Measurements from ENCODE around the gene CBLN3. TPM values are rescaled to one million over a fixed set of nuclear protein-coding genes. Genes with fewer than 3 reads are reported as not detected.
A peak's percentile ranks its signal among the peaks of the same experiment; 100 is the strongest.

Gene CBLN3
- total and polyA plus RNA-seq, 2 of the 4 experiments (the other 2 are of a cell fraction): 0.72 to 4.5 TPM

DNA sequence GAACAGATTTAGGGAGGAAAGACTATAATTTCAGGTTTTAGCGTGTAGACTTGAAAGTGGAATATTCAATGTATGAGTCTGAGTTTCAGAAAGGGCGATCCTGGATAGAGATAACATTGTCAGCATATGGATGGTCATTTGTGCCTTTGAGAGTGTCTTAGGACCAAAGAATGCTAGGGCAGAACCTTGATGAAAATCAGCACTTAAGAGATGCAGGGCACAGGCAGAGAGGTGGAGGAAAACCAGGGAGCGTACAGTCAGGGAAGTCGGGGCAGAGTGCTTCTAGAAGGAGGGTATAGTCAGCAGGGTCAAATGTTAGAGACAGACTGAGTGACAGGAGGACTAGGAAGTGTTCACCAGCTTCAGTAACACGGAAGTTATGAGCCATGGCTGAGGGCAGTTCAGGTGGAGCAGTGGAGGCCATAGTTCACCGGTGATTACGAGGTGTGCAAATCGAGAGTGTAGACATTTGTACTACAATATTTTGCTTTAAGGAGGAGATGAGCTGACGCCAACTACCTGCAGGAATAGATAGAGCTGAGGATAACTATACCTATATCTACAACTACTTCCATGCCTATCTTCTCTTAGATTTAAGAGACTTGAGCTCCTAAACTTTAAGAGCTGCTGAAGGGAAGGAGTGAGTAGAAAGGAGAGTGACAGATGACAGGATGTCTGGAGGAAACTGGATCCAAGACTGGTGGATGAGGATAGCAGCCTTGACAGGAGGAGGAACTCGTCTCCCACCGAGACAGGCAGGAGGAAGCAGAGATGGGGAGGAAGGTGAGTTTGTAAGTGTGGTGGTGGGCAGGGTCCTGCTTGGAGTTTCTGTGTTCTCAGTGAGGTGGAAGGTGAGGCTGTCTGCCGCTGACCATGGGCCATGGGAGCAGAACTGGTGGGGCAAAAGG lies 6.5 kb downstream of the CBLN3 start:
- Histone ChIP-seq H4K91ac (ENCODE audit: insufficient read depth, low read depth, low read length) (no peak overlapping the region), H4K20me1 (ENCODE audit: insufficient read depth, low read length) (no peaks in the 10 kb centered on the region), H2BK120ac (ENCODE audit: low read depth, low read length) (no peak overlapping the region), H2BK15ac (ENCODE audit: low read depth, low read length) (no peak overlapping the region; the same call in 2 of the 3 replicates), H3K4me3 (ENCODE audit: insufficient read depth, low read depth, low read length) (no peak overlapping the region), H4K8ac (ENCODE audit: low read depth in 2 of 2, low read length in 2 of 2) (no peak overlapping the region), H3K27me3 (ENCODE audit: control insufficient read depth, insufficient read depth, low read length) (peaks cover 29% of the 10 kb centered on the region), H3K18ac (ENCODE audit: low read depth, low read length) (no peak overlapping the region), H3K14ac (replicated peaks; ENCODE audit: low read depth, low read length) (no peak overlapping the region), H3K27ac (ENCODE audit: insufficient read depth, low read length) (no peak overlapping the region), H2AK5ac (ENCODE audit: low read depth, low read length) (no peak overlapping the region), H3K4me1 (ENCODE audit: control insufficient read depth, insufficient read depth, low read length) (no peaks in the 10 kb centered on the region), H2AK9ac (replicated peaks; ENCODE audit: low read depth, low read length, poor library complexity) (no peak overlapping the region), H3K4me2 (ENCODE audit: low read depth, low read length) (no peak overlapping the region), H3K56ac (ENCODE audit: extremely low read depth, insufficient read depth, low read length) (no peak overlapping the region), H2AFZ (replicated peaks; ENCODE audit: low read length, poor library complexity) (peak overlapping the region; percentile 14), H3K9me3 (ENCODE audit: control insufficient read depth, insufficient read depth, low read length) (no peaks in the 10 kb centered on the region), H3K9me1 (ENCODE audit: insufficient read depth, low read length) (peaks cover 3% of the 10 kb centered on the region; the same call in 1 of the 2 replicates), H2BK5ac (ENCODE audit: low read depth, low read length, poor library complexity, severe bottlenecking) (no peak overlapping the region), H3K36me3 (ENCODE audit: control insufficient read depth, insufficient read depth, low read length) (no peaks in the 10 kb centered on the region), H3K9ac (ENCODE audit: low read depth, low read length) (no peak overlapping the region), H2BK20ac (ENCODE audit: low read depth, low read length) (no peak overlapping the region), H3K79me1 (ENCODE audit: low read depth in 1 of 2, low read length in 2 of 2) (no peaks in the 10 kb centered on the region), H4K5ac (ENCODE audit: low read depth, low read length) (no peak overlapping the region), H3K4ac (ENCODE audit: low read depth, low read length) (no peak overlapping the region), H3K23ac (ENCODE audit: low read depth, low read length) (no peak overlapping the region; the same call in 1 of the 2 replicates)
- in situ Hi-C loops (cut with MboI; ENCODE audit: low sequenced_read_pairs): no loop called here
- intact Hi-C loops (cut with micrococcal nuclease): no loop called here
- TF ChIP-seq CEBPB (IDR thresholded peaks at IDR 0.05; ENCODE audit: low read depth, low read length) (no peak), SMC3 (IDR thresholded peaks at IDR 0.05; ENCODE audit: low read depth, low read length) (no peak), MXI1 (IDR thresholded peaks at IDR 0.05; ENCODE audit: borderline replicate concordance, low read depth, low read length) (no peak), BHLHE40 (IDR thresholded peaks at IDR 0.05; ENCODE audit: low read depth, low read length) (no peak), RAD21 (IDR thresholded peaks at IDR 0.05; ENCODE audit: low read length) (no peak), CHD1 (IDR thresholded peaks at IDR 0.05; ENCODE audit: low read depth, low read length) (no peak), FOS (IDR thresholded peaks at IDR 0.05; ENCODE audit: low read depth, low read length) (no peak), MAFK (IDR thresholded peaks at IDR 0.05; ENCODE audit: low read depth, low read length) (no peak), POLR2A (IDR thresholded peaks at IDR 0.05; ENCODE audit: low read depth, low read length) (no peak)
- TF ChIP-seq, protein P1, sequence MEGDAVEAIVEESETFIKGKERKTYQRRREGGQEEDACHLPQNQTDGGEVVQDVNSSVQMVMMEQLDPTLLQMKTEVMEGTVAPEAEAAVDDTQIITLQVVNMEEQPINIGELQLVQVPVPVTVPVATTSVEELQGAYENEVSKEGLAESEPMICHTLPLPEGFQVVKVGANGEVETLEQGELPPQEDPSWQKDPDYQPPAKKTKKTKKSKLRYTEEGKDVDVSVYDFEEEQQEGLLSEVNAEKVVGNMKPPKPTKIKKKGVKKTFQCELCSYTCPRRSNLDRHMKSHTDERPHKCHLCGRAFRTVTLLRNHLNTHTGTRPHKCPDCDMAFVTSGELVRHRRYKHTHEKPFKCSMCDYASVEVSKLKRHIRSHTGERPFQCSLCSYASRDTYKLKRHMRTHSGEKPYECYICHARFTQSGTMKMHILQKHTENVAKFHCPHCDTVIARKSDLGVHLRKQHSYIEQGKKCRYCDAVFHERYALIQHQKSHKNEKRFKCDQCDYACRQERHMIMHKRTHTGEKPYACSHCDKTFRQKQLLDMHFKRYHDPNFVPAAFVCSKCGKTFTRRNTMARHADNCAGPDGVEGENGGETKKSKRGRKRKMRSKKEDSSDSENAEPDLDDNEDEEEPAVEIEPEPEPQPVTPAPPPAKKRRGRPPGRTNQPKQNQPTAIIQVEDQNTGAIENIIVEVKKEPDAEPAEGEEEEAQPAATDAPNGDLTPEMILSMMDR (conservative IDR thresholded peaks at IDR 0.05; ENCODE audit: low read depth, low read length): no peak
- TF ChIP-seq, protein P2, sequence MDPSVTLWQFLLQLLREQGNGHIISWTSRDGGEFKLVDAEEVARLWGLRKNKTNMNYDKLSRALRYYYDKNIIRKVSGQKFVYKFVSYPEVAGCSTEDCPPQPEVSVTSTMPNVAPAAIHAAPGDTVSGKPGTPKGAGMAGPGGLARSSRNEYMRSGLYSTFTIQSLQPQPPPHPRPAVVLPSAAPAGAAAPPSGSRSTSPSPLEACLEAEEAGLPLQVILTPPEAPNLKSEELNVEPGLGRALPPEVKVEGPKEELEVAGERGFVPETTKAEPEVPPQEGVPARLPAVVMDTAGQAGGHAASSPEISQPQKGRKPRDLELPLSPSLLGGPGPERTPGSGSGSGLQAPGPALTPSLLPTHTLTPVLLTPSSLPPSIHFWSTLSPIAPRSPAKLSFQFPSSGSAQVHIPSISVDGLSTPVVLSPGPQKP (IDR thresholded peaks at IDR 0.05; ENCODE audit: borderline replicate concordance, low read depth, low read length): no peak
- TF ChIP-seq, protein P3, sequence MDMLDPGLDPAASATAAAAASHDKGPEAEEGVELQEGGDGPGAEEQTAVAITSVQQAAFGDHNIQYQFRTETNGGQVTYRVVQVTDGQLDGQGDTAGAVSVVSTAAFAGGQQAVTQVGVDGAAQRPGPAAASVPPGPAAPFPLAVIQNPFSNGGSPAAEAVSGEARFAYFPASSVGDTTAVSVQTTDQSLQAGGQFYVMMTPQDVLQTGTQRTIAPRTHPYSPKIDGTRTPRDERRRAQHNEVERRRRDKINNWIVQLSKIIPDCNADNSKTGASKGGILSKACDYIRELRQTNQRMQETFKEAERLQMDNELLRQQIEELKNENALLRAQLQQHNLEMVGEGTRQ (IDR thresholded peaks at IDR 0.05; ENCODE audit: low read depth, low read length): no peak
- 82% methylated on average over 8 of the region's 12 CpGs; no CpG with 5 or more reads in 1 of the 2 experiments for WGBS, 2 experiments (ENCODE audit: extremely low coverage in 2 of 2, insufficient read length in 1 of 2)
- ChIA-PET POLR2A (ENCODE audit: unreplicated experiment) (no interaction called here), CTCF (interaction anchor here (1.0 to 1.1 kb wide), 2 partner anchors 11 to 21 kb away, joined by 3 to 4 read pairs; no protein-coding TSS in a partner anchor)
- DNase-seq (no peak), ATAC-seq (ENCODE audit: low read depth) (no peak)
- no TSS peak for BruUV-seq (replicated peaks)
- dilution Hi-C loops (cut with HindIII; ENCODE audit: low sequenced_read_pairs, unreplicated experiment): no loop called here

Data from IMR-90 (cell line).